Prostate gland (tissue), 2 donors: ENCODE results near the gene CHSY1. TPM values are rescaled to one million over a fixed set of nuclear protein-coding genes. Genes with fewer than 3 reads are reported as not detected.

Experiments used
- DNase-seq: peaks from one replicate; pipeline ENCODE4 v3.0.0-alpha.2; 2019; ENCODE audit warnings: low spot score
- H3K27ac ChIP-seq, 2 donors: fragments of 200-600 bp; sonication (generic); 2 replicates each; pipeline ENCODE4 v1.5.1; 2017 to 2019
- H3K27me3 ChIP-seq: fragments of 200-600 bp; sonication (generic); replicated peaks from 2 replicates; pipeline ENCODE4 v1.5.1; 2019; ENCODE audit not compliant: insufficient read depth
- H3K36me3 ChIP-seq, 2 donors: fragments of 200-600 bp; sonication (generic); 1 replicate in 1 of 2; 2 replicates in 1 of 2; pipeline versions ENCODE4 v1.5.1 to v1.8.1; 2017 to 2019
- H3K4me1 ChIP-seq: fragments of 200-600 bp; sonication (generic); replicated peaks from 2 replicates; pipeline ENCODE4 v1.5.1; 2019
- H3K4me3 ChIP-seq, 2 donors: fragments of 200-600 bp; sonication (generic); 2 replicates each; pipeline ENCODE4 v1.5.1; 2017 to 2019
- H3K9me3 ChIP-seq: fragments of 200-600 bp; sonication (generic); 2 replicates; pipeline ENCODE4 v1.5.1; 2017
- POLR2A ChIP-seq: fragments of 450-650 bp; IDR thresholded peaks from one replicate; pipeline ENCODE4 v1.6.1; 2016; ENCODE audit warnings: antibody characterized with exemption, mild to moderate bottlenecking
- POLR2AphosphoS5 ChIP-seq: sonication (generic); formaldehyde crosslinking; IDR thresholded peaks from one replicate; pipeline ENCODE4 v1.6.1; 2017; ENCODE audit warnings: antibody characterized with exemption
- WGBS: methylation state at CpG from one replicate; pipeline ENCODE4 v1.1.5; 2018; 5-methylcytosine and 5-hydroxymethylcytosine counted together
- intact Hi-C: fragments of 100-400 bp; cut with DNase I; formaldehyde crosslinking; loops from one replicate; pipeline ENCODE4 v1.14.2; 2022
- total RNA-seq, 2 donors: library from RNA; depleted of rRNA; stranded (reverse); fragments of >200 nt; gene quantifications; one replicate each; pipeline ENCODE4 v1.1.0, GENCODE V29; 2016
- TF ChIP-seq, protein P1 (sequence below), 4 experiments: fragments of 200-600 bp in 2 of 4; fragments of 450-650 bp in 2 of 4; sonication (generic) in 2 of 4; IDR thresholded peaks; 1 replicate in 3 of 4; 2 replicates in 1 of 4; pipeline ENCODE4 v1.5.1; 2016 to 2019; ENCODE audit warnings: antibody characterized with exemption in 4 of 4, mild to moderate bottlenecking in 2 of 4, moderate library complexity in 2 of 4

Gene CHSY1
- total RNA-seq, 2 donors from 2014 or later, result 30.4 to 46.4 TPM

DNA sequence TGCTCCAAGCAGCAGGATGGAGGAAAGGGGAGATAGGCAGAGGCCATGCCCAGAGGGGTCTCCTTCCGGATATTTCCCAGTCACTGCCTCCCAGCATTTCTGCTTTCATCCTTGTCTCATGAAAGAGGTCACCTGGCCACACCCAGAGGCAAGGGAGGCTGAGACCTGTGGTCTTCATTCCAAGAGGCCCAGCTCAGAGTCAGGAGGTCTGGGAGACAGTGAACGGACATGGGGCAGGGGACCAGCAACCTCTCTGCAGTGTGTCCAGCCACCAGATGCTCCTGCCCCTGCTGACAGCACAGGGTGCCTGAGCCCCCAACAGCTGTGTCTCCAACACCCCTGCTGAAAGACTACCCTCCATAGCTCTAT is 111.2 kb downstream of the CHSY1 start:
- 96% methylated on average over 2 of the region's 2 CpGs for WGBS
- intact Hi-C loops, result no loop called here
- DNase-seq, result no peak
- no peaks in the 10 kb centered on the region for H3K9me3 ChIP-seq
- TF ChIP-seq POLR2A, result no peak
- no peak for TF ChIP-seq POLR2AphosphoS5
- TF ChIP-seq, protein P1, sequence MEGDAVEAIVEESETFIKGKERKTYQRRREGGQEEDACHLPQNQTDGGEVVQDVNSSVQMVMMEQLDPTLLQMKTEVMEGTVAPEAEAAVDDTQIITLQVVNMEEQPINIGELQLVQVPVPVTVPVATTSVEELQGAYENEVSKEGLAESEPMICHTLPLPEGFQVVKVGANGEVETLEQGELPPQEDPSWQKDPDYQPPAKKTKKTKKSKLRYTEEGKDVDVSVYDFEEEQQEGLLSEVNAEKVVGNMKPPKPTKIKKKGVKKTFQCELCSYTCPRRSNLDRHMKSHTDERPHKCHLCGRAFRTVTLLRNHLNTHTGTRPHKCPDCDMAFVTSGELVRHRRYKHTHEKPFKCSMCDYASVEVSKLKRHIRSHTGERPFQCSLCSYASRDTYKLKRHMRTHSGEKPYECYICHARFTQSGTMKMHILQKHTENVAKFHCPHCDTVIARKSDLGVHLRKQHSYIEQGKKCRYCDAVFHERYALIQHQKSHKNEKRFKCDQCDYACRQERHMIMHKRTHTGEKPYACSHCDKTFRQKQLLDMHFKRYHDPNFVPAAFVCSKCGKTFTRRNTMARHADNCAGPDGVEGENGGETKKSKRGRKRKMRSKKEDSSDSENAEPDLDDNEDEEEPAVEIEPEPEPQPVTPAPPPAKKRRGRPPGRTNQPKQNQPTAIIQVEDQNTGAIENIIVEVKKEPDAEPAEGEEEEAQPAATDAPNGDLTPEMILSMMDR (IDR thresholded peaks at IDR 0.05), result no peak
- no peak overlapping the region for H3K27ac ChIP-seq
- H3K4me1 ChIP-seq, result no peaks in the 10 kb centered on the region
- H3K27me3 ChIP-seq, result no peaks in the 10 kb centered on the region
- H3K36me3 ChIP-seq, result no peaks in the 10 kb centered on the region
- no peak overlapping the region for H3K4me3 ChIP-seq

- 88% methylated on average over 15 of the region's 15 CpGs for WGBS
- intact Hi-C loops, result no loop called here
Observed at GRCh38 chr15:101139986-101140696, 111.7 kb downstream of the CHSY1 start.

GRCh38 chr15:101138913-101139880 is 112.7 kb downstream of the CHSY1 start:
- Histone ChIP-seq H3K9me3 (no peaks in the 10 kb centered on the region), H3K36me3 (no peaks in the 10 kb centered on the region), H3K27ac (no peak overlapping the region), H3K4me3 (no peak overlapping the region), H3K4me1 (no peaks in the 10 kb centered on the region), H3K27me3 (no peaks in the 10 kb centered on the region)
- 87% methylated on average over 22 of the region's 22 CpGs for WGBS
- TF ChIP-seq, protein P1 (IDR thresholded peaks at IDR 0.05), result no peak
- TF ChIP-seq POLR2AphosphoS5, result no peak
- no peak for TF ChIP-seq POLR2A
- intact Hi-C loops, result no loop called here
- DNase-seq, result no peak

More at GRCh38 chr15:101139986-101140696, 111.7 kb downstream of the CHSY1 start:
- H3K4me1 ChIP-seq, result no peaks in the 10 kb centered on the region
- TF ChIP-seq POLR2A (no peak), POLR2AphosphoS5 (no peak)
- TF ChIP-seq, protein P1 (IDR thresholded peaks at IDR 0.05), result no peak
- H3K9me3 ChIP-seq, result no peaks in the 10 kb centered on the region
- no peak overlapping the region for H3K27ac ChIP-seq
- DNase-seq, result no peak
- no peak overlapping the region for H3K4me3 ChIP-seq
- no peaks in the 10 kb centered on the region for H3K36me3 ChIP-seq
- H3K27me3 ChIP-seq, result no peaks in the 10 kb centered on the region

GRCh38 chr15:101138086-101138660 is 113.7 kb downstream of the CHSY1 start:
- H3K27me3 ChIP-seq, result no peaks in the 10 kb centered on the region
- no peak for DNase-seq
- H3K36me3 ChIP-seq, result no peaks in the 10 kb centered on the region
- H3K27ac ChIP-seq, result no peak overlapping the region
- no peaks in the 10 kb centered on the region for H3K9me3 ChIP-seq
- no peak overlapping the region for H3K4me3 ChIP-seq
- TF ChIP-seq POLR2A, result no peak
- TF ChIP-seq, protein P1 (IDR thresholded peaks at IDR 0.05), result no peak
- TF ChIP-seq POLR2AphosphoS5, result no peak
- 80% methylated on average over 14 of the region's 14 CpGs for WGBS
- no peaks in the 10 kb centered on the region for H3K4me1 ChIP-seq
- intact Hi-C loops, result no loop called here
